HEK293 (cell line): ENCODE results near the gene AP1S2.

Experiments
- BCL11A ChIP-seq: fragments of 450-650 bp; formaldehyde crosslinking; IDR thresholded peaks from 2 replicates; pipeline ENCODE4 v1.5.1; 2016; ENCODE audit warnings: low read depth, missing biosample characterization, missing genetic modification characterization
- MEIS1 ChIP-seq: sonication (generic); formaldehyde crosslinking; IDR thresholded peaks from 2 replicates; pipeline ENCODE4 v1.8.1; 2022; ENCODE audit warnings: missing genetic modification reagents, mild to moderate bottlenecking, borderline replicate concordance
- RBAK ChIP-seq: fragments of 450-650 bp; formaldehyde crosslinking; IDR thresholded peaks from 2 replicates; pipeline ENCODE4 v1.5.1; 2016; ENCODE audit warnings: missing biosample characterization, missing genetic modification characterization
- ZBTB7A ChIP-seq: fragments of 450-650 bp; formaldehyde crosslinking; IDR thresholded peaks from 2 replicates; pipeline ENCODE4 v1.5.1; 2016; ENCODE audit warnings: low read depth, missing biosample characterization, missing genetic modification characterization
- ZNF157 ChIP-seq: fragments of 450-650 bp; formaldehyde crosslinking; IDR thresholded peaks from 2 replicates; pipeline ENCODE4 v1.5.1; 2016; ENCODE audit warnings: missing biosample characterization, missing genetic modification characterization
- ZNF302 ChIP-seq: fragments of 450-650 bp; formaldehyde crosslinking; IDR thresholded peaks from 2 replicates; pipeline ENCODE4 v1.5.1; 2016; ENCODE audit warnings: missing biosample characterization, missing genetic modification characterization, low read depth
- ZNF324 ChIP-seq: fragments of 450-650 bp; formaldehyde crosslinking; IDR thresholded peaks from 2 replicates; pipeline ENCODE4 v1.5.1; 2016; ENCODE audit warnings: missing biosample characterization, missing genetic modification characterization
- ZNF416 ChIP-seq: fragments of 450-650 bp; formaldehyde crosslinking; IDR thresholded peaks from 2 replicates; pipeline ENCODE4 v1.5.1; 2016; ENCODE audit warnings: missing biosample characterization, missing genetic modification characterization
- ZNF555 ChIP-seq: fragments of 450-650 bp; formaldehyde crosslinking; conservative IDR thresholded peaks from 2 replicates; pipeline ENCODE4 v1.5.1; 2017; ENCODE audit warnings: missing biosample characterization, mild to moderate bottlenecking, missing genetic modification characterization, inconsistent platforms
- ZNF785 ChIP-seq: fragments of 450-650 bp; formaldehyde crosslinking; IDR thresholded peaks from 2 replicates; pipeline ENCODE4 v1.5.1; 2016; ENCODE audit warnings: missing biosample characterization, missing genetic modification characterization
- TF ChIP-seq, protein P1 (sequence below): fragments of 450-650 bp; formaldehyde crosslinking; IDR thresholded peaks from 2 replicates; pipeline ENCODE4 v1.5.1; 2016; ENCODE audit warnings: missing biosample characterization, missing genetic modification characterization
- TF ChIP-seq, protein P2 (sequence below): sonication (generic); formaldehyde crosslinking; IDR thresholded peaks from 2 replicates; pipeline ENCODE4 v1.8.1; 2022; ENCODE audit warnings: mild to moderate bottlenecking, moderate library complexity, missing genetic modification reagents
- TF ChIP-seq, protein P3 (sequence below): fragments of 450-650 bp; formaldehyde crosslinking; IDR thresholded peaks from 2 replicates; pipeline ENCODE4 v1.5.1; 2016; ENCODE audit warnings: missing biosample characterization, missing genetic modification characterization, borderline replicate concordance
- TF ChIP-seq, protein P4 (sequence below): fragments of 450-650 bp; formaldehyde crosslinking; IDR thresholded peaks from 2 replicates; pipeline ENCODE4 v1.5.1; 2017; ENCODE audit warnings: missing biosample characterization, missing genetic modification characterization

DNA sequence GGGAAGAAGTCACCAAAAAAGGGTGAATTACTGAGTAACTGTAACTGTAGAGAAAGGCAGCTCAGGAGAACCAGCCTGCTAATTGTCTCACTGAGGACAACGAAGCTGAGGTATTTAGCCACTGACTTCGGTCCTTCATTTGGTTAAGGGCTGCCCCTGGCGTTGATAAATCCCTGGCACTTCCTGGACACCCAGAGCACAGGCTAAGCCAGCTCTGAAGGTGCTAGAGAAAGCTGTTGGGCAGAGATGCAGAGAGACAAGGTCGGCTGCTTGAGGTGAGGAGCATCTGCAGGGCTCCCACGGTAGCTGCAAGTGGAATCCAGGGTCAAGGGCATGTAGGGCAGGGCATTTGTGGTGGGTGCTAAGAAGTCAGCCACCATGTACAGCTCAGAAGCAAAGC, 33.4 kb upstream of the AP1S2 start:
- TF ChIP-seq, protein P1, sequence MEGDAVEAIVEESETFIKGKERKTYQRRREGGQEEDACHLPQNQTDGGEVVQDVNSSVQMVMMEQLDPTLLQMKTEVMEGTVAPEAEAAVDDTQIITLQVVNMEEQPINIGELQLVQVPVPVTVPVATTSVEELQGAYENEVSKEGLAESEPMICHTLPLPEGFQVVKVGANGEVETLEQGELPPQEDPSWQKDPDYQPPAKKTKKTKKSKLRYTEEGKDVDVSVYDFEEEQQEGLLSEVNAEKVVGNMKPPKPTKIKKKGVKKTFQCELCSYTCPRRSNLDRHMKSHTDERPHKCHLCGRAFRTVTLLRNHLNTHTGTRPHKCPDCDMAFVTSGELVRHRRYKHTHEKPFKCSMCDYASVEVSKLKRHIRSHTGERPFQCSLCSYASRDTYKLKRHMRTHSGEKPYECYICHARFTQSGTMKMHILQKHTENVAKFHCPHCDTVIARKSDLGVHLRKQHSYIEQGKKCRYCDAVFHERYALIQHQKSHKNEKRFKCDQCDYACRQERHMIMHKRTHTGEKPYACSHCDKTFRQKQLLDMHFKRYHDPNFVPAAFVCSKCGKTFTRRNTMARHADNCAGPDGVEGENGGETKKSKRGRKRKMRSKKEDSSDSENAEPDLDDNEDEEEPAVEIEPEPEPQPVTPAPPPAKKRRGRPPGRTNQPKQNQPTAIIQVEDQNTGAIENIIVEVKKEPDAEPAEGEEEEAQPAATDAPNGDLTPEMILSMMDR (tag by site-specific recombination): no peak
- TF ChIP-seq ZNF416 (tag by site-specific recombination) (no peak), ZNF785 (tag by site-specific recombination) (no peak), RBAK (tag by site-specific recombination) (no peak), MEIS1 (CRISPR knock-in tag) (no peak), BCL11A (tag by site-specific recombination) (no peak), ZNF302 (no peak), ZNF157 (tag by site-specific recombination) (no peak), ZNF324 (tag by site-specific recombination) (no peak), ZNF555 (tag by site-specific recombination) (no peak), ZBTB7A (tag by site-specific recombination) (no peak)
- TF ChIP-seq, protein P2, sequence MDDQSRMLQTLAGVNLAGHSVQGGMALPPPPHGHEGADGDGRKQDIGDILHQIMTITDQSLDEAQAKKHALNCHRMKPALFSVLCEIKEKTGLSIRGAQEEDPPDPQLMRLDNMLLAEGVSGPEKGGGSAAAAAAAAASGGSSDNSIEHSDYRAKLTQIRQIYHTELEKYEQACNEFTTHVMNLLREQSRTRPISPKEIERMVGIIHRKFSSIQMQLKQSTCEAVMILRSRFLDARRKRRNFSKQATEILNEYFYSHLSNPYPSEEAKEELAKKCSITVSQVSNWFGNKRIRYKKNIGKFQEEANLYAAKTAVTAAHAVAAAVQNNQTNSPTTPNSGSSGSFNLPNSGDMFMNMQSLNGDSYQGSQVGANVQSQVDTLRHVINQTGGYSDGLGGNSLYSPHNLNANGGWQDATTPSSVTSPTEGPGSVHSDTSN (CRISPR knock-in tag): no peak
- TF ChIP-seq, protein P3, sequence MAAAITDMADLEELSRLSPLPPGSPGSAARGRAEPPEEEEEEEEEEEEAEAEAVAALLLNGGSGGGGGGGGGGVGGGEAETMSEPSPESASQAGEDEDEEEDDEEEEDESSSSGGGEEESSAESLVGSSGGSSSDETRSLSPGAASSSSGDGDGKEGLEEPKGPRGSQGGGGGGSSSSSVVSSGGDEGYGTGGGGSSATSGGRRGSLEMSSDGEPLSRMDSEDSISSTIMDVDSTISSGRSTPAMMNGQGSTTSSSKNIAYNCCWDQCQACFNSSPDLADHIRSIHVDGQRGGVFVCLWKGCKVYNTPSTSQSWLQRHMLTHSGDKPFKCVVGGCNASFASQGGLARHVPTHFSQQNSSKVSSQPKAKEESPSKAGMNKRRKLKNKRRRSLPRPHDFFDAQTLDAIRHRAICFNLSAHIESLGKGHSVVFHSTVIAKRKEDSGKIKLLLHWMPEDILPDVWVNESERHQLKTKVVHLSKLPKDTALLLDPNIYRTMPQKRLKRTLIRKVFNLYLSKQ (tag by site-specific recombination): no peak
- TF ChIP-seq, protein P4, sequence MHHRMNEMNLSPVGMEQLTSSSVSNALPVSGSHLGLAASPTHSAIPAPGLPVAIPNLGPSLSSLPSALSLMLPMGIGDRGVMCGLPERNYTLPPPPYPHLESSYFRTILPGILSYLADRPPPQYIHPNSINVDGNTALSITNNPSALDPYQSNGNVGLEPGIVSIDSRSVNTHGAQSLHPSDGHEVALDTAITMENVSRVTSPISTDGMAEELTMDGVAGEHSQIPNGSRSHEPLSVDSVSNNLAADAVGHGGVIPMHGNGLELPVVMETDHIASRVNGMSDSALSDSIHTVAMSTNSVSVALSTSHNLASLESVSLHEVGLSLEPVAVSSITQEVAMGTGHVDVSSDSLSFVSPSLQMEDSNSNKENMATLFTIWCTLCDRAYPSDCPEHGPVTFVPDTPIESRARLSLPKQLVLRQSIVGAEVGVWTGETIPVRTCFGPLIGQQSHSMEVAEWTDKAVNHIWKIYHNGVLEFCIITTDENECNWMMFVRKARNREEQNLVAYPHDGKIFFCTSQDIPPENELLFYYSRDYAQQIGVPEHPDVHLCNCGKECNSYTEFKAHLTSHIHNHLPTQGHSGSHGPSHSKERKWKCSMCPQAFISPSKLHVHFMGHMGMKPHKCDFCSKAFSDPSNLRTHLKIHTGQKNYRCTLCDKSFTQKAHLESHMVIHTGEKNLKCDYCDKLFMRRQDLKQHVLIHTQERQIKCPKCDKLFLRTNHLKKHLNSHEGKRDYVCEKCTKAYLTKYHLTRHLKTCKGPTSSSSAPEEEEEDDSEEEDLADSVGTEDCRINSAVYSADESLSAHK (tag by site-specific recombination): no peak
